ENCODE results near the gene ZNF343.
A peak's percentile ranks its signal among the peaks of the same experiment; 100 is the strongest.

The ZNF343 gene

GRCh38 chr20:2475850-2476741 is 32.6 kb downstream of the ZNF343 start:
- no peaks in the 10 kb centered on the region for H3K36me3 ChIP-seq (ENCODE audit: control insufficient read depth, insufficient read depth, low read length)
- H3K9ac ChIP-seq: no peak overlapping the region
- H3K27me3 ChIP-seq (ENCODE audit: control insufficient read depth, insufficient read depth, low read length): no peaks in the 10 kb centered on the region
- no peaks in the 10 kb centered on the region for H3K4me1 ChIP-seq
- no peak overlapping the region for H3K27ac ChIP-seq
- no peaks in the 10 kb centered on the region for H3K79me2 ChIP-seq
- TF ChIP-seq CTCF (IDR thresholded peaks at IDR 0.05): no peak
- H3K9me3 ChIP-seq (ENCODE audit: control insufficient read depth, low read length): no peaks in the 10 kb centered on the region
- H2AFZ ChIP-seq: no peak overlapping the region
- H3K4me3 ChIP-seq (ENCODE audit: low read depth, low read length): no peak overlapping the region
- no peak overlapping the region for H3K4me2 ChIP-seq (ENCODE audit: low read length)

- no peaks in the 10 kb centered on the region for H3K9me3 ChIP-seq (ENCODE audit: control insufficient read depth, low read length)
- TF ChIP-seq CTCF (IDR thresholded peaks at IDR 0.05): no peak
- no peak overlapping the region for H3K9ac ChIP-seq
- H3K4me2 ChIP-seq (ENCODE audit: low read length): no peak overlapping the region
- H3K79me2 ChIP-seq: peaks cover 14% of the 10 kb centered on the region
- no peaks in the 10 kb centered on the region for H3K36me3 ChIP-seq (ENCODE audit: control insufficient read depth, insufficient read depth, low read length)
- no peak overlapping the region for H3K27ac ChIP-seq
- H3K27me3 ChIP-seq (ENCODE audit: control insufficient read depth, insufficient read depth, low read length): no peaks in the 10 kb centered on the region
- peaks cover 2% of the 10 kb centered on the region for H3K4me1 ChIP-seq
- no peak overlapping the region for H3K4me3 ChIP-seq (ENCODE audit: low read depth, low read length)
- H2AFZ ChIP-seq: no peak overlapping the region
Observed at GRCh38 chr20:2473516-2473915, 35.2 kb downstream of the ZNF343 start.

- peak within 1 kb of the TSS; percentile 85 for H3K4me3 ChIP-seq (ENCODE audit: low read depth, low read length)
- H3K9me3 ChIP-seq (ENCODE audit: control insufficient read depth, low read length): no peaks in the 10 kb centered on the region
- peak within 1 kb of the TSS; percentile 73 for H3K9ac ChIP-seq
- no peak for TF ChIP-seq CTCF (IDR thresholded peaks at IDR 0.05)
- no peaks in the 10 kb centered on the region for H3K27me3 ChIP-seq (ENCODE audit: control insufficient read depth, insufficient read depth, low read length)
- peak within 1 kb of the TSS; percentile 92 for H3K4me2 ChIP-seq (ENCODE audit: low read length)
- H3K79me2 ChIP-seq: peaks cover 18% of the 10 kb centered on the region
- peak within 1 kb of the TSS; percentile 91 for H3K27ac ChIP-seq
- peak within 1 kb of the TSS; percentile 98 for H2AFZ ChIP-seq
- peaks cover 4% of the 10 kb centered on the region for H3K4me1 ChIP-seq
- H3K36me3 ChIP-seq (ENCODE audit: control insufficient read depth, insufficient read depth, low read length): no peaks in the 10 kb centered on the region
Observed at GRCh38 chr20:2470423-2471193, 38.1 kb downstream of the ZNF343 start, which contains the start of gene SNRPB. SNRPB (minus strand) TSS chr20:2470789; CDS start chr20:2470690, 99 bp downstream.

GRCh38 chr20:2469991-2470422 is 38.7 kb downstream of the ZNF343 start:
- Histone ChIP-seq H3K27me3 (ENCODE audit: control insufficient read depth, insufficient read depth, low read length) (no peaks in the 10 kb centered on the region), H3K4me3 (ENCODE audit: low read depth, low read length) (peak overlapping the region; percentile 85), H3K9me3 (ENCODE audit: control insufficient read depth, low read length) (no peaks in the 10 kb centered on the region), H3K9ac (peak overlapping the region; percentile 73), H2AFZ (peak overlapping the region; percentile 98), H3K27ac (peak overlapping the region; percentile 91), H3K4me2 (ENCODE audit: low read length) (peak overlapping the region; percentile 92), H3K36me3 (ENCODE audit: control insufficient read depth, insufficient read depth, low read length) (no peaks in the 10 kb centered on the region), H3K79me2 (peaks cover 18% of the 10 kb centered on the region), H3K4me1 (peaks cover 4% of the 10 kb centered on the region)
- no peak for TF ChIP-seq CTCF (IDR thresholded peaks at IDR 0.05)

All from parathyroid adenoma (tissue), 2 donors.